Measurements from ENCODE around the gene PLCB1.

PLCB1 gene

GRCh38 chr20:8796088-8796660 lies 664.1 kb downstream of the PLCB1 start:
- Histone ChIP-seq H3K27ac (no peak overlapping the region), H3K9me3 (ENCODE audit: severe bottlenecking) (no peaks in the 10 kb centered on the region)

GRCh38 chr20:8798505-8798904 lies 666.4 kb downstream of the PLCB1 start:
- Histone ChIP-seq H3K4me3 (ENCODE audit: low read depth, low read length) (no peak overlapping the region), H3K36me3 (no peaks in the 10 kb centered on the region), H3K27me3 (ENCODE audit: insufficient read depth, low read depth, severe bottlenecking) (no peaks in the 10 kb centered on the region), H3K9me3 (ENCODE audit: severe bottlenecking) (no peaks in the 10 kb centered on the region), H3K27ac (no peak overlapping the region)
- no peak for TF ChIP-seq CTCF (IDR thresholded peaks at IDR 0.05; ENCODE audit: low read depth, low read length)
- DNase-seq: no peak

More at GRCh38 chr20:8796088-8796660, 664.1 kb downstream of the PLCB1 start:
- TF ChIP-seq CTCF (IDR thresholded peaks at IDR 0.05; ENCODE audit: low read depth, low read length): no peak
- Histone ChIP-seq H3K36me3 (no peaks in the 10 kb centered on the region), H3K27me3 (ENCODE audit: insufficient read depth, low read depth, severe bottlenecking) (no peaks in the 10 kb centered on the region), H3K4me3 (ENCODE audit: low read depth, low read length) (no peak overlapping the region)
- no peak for DNase-seq

- Histone ChIP-seq H3K27me3 (ENCODE audit: insufficient read depth, low read depth, severe bottlenecking) (no peaks in the 10 kb centered on the region), H3K4me3 (ENCODE audit: low read depth, low read length) (no peak overlapping the region), H3K9me3 (ENCODE audit: severe bottlenecking) (no peaks in the 10 kb centered on the region), H3K36me3 (no peaks in the 10 kb centered on the region), H3K27ac (no peak overlapping the region)
- DNase-seq: no peak
- no peak for TF ChIP-seq CTCF (IDR thresholded peaks at IDR 0.05; ENCODE audit: low read depth, low read length)
These were observed 668.0 kb downstream of the PLCB1 start for GRCh38 chr20:8800089-8800488.

- Histone ChIP-seq H3K27me3 (ENCODE audit: insufficient read depth, low read depth, severe bottlenecking) (no peaks in the 10 kb centered on the region), H3K9me3 (ENCODE audit: severe bottlenecking) (no peaks in the 10 kb centered on the region), H3K36me3 (no peaks in the 10 kb centered on the region), H3K4me3 (ENCODE audit: low read depth, low read length) (no peak overlapping the region), H3K27ac (no peak overlapping the region)
- DNase-seq: no peak
- no peak for TF ChIP-seq CTCF (IDR thresholded peaks at IDR 0.05; ENCODE audit: low read depth, low read length)
These were observed 669.6 kb downstream of the PLCB1 start for GRCh38 chr20:8801686-8802085.

- H3K9me3 ChIP-seq (ENCODE audit: severe bottlenecking): no peaks in the 10 kb centered on the region
- TF ChIP-seq CTCF (IDR thresholded peaks at IDR 0.05; ENCODE audit: low read depth, low read length): no peak
- no peak for DNase-seq
These were observed 671.0 kb downstream of the PLCB1 start for GRCh38 chr20:8803065-8803464.

GRCh38 chr20:8803941-8804340 lies 671.9 kb downstream of the PLCB1 start:
- no peaks in the 10 kb centered on the region for H3K9me3 ChIP-seq (ENCODE audit: severe bottlenecking)
- H3K27me3 ChIP-seq (ENCODE audit: insufficient read depth, low read depth, severe bottlenecking): no peaks in the 10 kb centered on the region
- H3K4me3 ChIP-seq (ENCODE audit: low read depth, low read length): no peak overlapping the region
- no peak overlapping the region for H3K27ac ChIP-seq
- H3K36me3 ChIP-seq: no peaks in the 10 kb centered on the region
- DNase-seq: no peak
- TF ChIP-seq CTCF (IDR thresholded peaks at IDR 0.05; ENCODE audit: low read depth, low read length): no peak

More at GRCh38 chr20:8803065-8803464, 671.0 kb downstream of the PLCB1 start:
- H3K36me3 ChIP-seq: no peaks in the 10 kb centered on the region
- no peak overlapping the region for H3K27ac ChIP-seq
- H3K27me3 ChIP-seq (ENCODE audit: insufficient read depth, low read depth, severe bottlenecking): no peaks in the 10 kb centered on the region
- no peak overlapping the region for H3K4me3 ChIP-seq (ENCODE audit: low read depth, low read length)
